RWPE2 (cell line): ENCODE data around the gene LEUTX.
A peak's percentile ranks its signal among the peaks of the same experiment; 100 is the strongest.

Experiments used
- ATAC-seq: fragments of 200-7000 bp; cut with Tn5 transposase; 3 replicates; pipeline ENCODE4 v1.9.1; 2021; ENCODE audit warnings: low read depth
- DNase-seq: peaks from one replicate; pipeline ENCODE4 v3.0.0-alpha.2; 2020; ENCODE audit warnings: low spot score
- H3K27ac ChIP-seq: fragments of 450-650 bp; 2 replicates; pipeline ENCODE4 v1.5.1; 2017; ENCODE audit warnings: mild to moderate bottlenecking; ENCODE audit not compliant: poor library complexity, severe bottlenecking
- H3K27me3 ChIP-seq: fragments of 250-450 bp; sonication (Bioruptor Pico); 2 replicates; pipeline ENCODE4 v1.5.1; 2021; ENCODE audit warnings: mild to moderate bottlenecking, moderate library complexity; ENCODE audit not compliant: insufficient read depth, poor library complexity, severe bottlenecking
- H3K36me3 ChIP-seq: fragments of 250-450 bp; sonication (Bioruptor Pico); 2 replicates; pipeline ENCODE4 v1.5.1; 2020; ENCODE audit warnings: low read depth, mild to moderate bottlenecking, moderate library complexity
- H3K4me1 ChIP-seq: fragments of 250-450 bp; sonication (Bioruptor Pico); 2 replicates; pipeline ENCODE4 v1.5.1; 2021; ENCODE audit warnings: mild to moderate bottlenecking, moderate library complexity; ENCODE audit not compliant: insufficient read depth, poor library complexity, severe bottlenecking
- H3K4me3 ChIP-seq: fragments of 250-450 bp; sonication (Bioruptor Pico); 2 replicates; pipeline ENCODE4 v1.5.1; 2021; ENCODE audit warnings: mild to moderate bottlenecking, moderate library complexity; ENCODE audit not compliant: severe bottlenecking
- H3K9me3 ChIP-seq: fragments of 250-450 bp; sonication (Bioruptor Pico); 2 replicates; pipeline ENCODE4 v1.5.1; 2021; ENCODE audit warnings: mild to moderate bottlenecking, moderate library complexity; ENCODE audit not compliant: severe bottlenecking
- TF ChIP-seq, protein P1 (sequence below): fragments of 450-650 bp; IDR thresholded peaks from one replicate; pipeline ENCODE4 v1.5.1; 2017; ENCODE audit warnings: mild to moderate bottlenecking, moderate library complexity; ENCODE audit not compliant: poor library complexity, severe bottlenecking

LEUTX gene

DNA sequence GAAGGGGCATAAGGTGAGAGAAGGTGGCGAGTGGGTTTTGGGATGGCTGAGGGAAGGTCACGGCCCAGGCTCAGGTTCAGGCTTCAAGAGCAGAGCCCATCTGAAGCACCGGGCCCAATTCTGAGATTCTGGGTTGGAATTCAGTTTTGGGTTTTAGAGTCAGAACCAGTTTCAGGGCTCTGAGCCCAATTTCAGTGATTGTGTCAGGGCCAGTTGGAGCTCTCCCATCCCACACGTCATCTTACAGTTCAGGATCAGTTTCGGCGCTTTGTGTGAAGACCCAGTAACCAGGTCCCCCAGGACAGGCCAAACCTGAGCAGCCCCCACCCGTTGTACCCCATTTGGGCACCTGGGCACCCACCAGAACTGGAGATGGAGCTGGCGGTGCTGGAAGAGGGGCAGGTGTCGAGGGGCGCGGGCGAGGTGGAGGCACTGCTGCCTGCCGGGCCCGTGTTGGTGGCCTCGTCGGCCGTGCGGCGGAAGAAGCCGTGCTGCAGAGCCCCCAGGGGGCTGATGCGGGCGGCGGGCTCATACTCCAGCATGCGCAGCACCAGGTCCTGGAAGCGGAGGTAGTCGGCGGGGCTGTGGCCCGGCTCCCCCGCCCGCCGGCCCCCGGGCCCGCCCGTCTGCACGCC, 47.8 kb downstream of the LEUTX start:
- ATAC-seq = no peak
- TF ChIP-seq, protein P1, sequence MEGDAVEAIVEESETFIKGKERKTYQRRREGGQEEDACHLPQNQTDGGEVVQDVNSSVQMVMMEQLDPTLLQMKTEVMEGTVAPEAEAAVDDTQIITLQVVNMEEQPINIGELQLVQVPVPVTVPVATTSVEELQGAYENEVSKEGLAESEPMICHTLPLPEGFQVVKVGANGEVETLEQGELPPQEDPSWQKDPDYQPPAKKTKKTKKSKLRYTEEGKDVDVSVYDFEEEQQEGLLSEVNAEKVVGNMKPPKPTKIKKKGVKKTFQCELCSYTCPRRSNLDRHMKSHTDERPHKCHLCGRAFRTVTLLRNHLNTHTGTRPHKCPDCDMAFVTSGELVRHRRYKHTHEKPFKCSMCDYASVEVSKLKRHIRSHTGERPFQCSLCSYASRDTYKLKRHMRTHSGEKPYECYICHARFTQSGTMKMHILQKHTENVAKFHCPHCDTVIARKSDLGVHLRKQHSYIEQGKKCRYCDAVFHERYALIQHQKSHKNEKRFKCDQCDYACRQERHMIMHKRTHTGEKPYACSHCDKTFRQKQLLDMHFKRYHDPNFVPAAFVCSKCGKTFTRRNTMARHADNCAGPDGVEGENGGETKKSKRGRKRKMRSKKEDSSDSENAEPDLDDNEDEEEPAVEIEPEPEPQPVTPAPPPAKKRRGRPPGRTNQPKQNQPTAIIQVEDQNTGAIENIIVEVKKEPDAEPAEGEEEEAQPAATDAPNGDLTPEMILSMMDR = no peak
- no peaks in the 10 kb centered on the region for H3K9me3 ChIP-seq
- H3K4me3 ChIP-seq = no peak overlapping the region
- H3K36me3 ChIP-seq = peaks cover 27% of the 10 kb centered on the region
- no peaks in the 10 kb centered on the region for H3K4me1 ChIP-seq
- no peak for DNase-seq
- no peaks in the 10 kb centered on the region for H3K27me3 ChIP-seq
- no peak overlapping the region for H3K27ac ChIP-seq

DNA sequence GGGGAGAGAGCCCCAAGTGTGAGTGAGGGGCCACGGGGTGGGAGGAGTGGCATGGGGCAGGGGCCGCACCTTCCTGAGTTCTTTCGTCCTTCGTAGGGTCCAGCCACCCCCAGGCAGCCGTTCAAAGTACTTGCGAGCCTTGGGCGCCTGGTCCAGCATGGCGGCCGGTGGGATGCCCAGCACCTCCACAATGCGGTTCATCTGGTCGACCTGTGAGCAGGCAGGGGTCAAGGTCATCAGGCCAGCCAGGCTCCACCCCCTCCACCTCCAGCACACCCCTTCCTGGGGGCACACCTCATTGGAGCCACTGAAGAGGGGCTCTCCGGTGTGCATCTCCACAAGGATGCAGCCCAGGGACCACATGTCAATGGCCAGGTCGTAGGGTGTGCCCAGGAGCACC, 48.6 kb downstream of the LEUTX start:
- TF ChIP-seq, protein P1 = no peak

DNA sequence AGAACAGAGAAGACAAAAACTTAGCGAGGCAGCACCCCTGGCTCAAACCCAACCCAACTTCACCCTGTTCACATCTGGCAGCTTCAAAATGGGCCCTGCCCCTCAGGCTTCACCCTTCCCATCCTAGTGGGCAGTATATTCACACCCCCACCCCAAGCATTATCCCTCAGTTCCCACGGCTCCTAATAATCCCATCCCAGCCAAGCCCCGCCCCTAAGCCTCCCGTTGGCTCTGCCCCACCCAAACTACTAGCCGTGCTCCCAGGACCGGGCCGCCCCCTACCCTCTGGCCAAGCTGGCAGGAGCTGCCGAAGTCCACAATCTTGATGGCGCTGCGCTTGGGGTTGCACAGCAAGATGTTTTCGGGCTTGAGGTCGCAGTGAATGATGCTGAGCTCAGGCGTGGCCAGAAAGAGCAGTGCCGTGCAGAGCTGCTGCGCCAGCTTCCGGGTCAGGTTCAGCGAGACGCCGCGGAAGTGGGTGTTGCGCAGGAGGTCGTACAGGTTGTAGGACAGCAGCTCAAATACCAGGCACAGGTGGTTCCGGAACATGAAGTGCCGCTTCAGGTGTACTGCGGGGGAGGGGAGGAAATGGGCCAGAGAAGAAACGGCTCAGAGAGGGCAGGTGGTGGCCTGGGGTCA, 49.5 kb downstream of the LEUTX start:
- H3K36me3 ChIP-seq = peaks cover 27% of the 10 kb centered on the region
- ATAC-seq (no peak), DNase-seq (peak; percentile 45)
- H3K27me3 ChIP-seq = no peaks in the 10 kb centered on the region
- H3K4me3 ChIP-seq = no peak overlapping the region
- H3K9me3 ChIP-seq = no peaks in the 10 kb centered on the region
- TF ChIP-seq, protein P1 = no peak
- H3K27ac ChIP-seq = no peak overlapping the region
- no peaks in the 10 kb centered on the region for H3K4me1 ChIP-seq

More for the DNA sequence above, 48.6 kb downstream of the LEUTX start:
- no peak overlapping the region for H3K4me3 ChIP-seq
- H3K36me3 ChIP-seq = peaks cover 27% of the 10 kb centered on the region
- no peaks in the 10 kb centered on the region for H3K4me1 ChIP-seq
- DNase-seq (peak; percentile 51), ATAC-seq (no peak)
- no peaks in the 10 kb centered on the region for H3K27me3 ChIP-seq
- no peak overlapping the region for H3K27ac ChIP-seq
- H3K9me3 ChIP-seq = no peaks in the 10 kb centered on the region

DNA sequence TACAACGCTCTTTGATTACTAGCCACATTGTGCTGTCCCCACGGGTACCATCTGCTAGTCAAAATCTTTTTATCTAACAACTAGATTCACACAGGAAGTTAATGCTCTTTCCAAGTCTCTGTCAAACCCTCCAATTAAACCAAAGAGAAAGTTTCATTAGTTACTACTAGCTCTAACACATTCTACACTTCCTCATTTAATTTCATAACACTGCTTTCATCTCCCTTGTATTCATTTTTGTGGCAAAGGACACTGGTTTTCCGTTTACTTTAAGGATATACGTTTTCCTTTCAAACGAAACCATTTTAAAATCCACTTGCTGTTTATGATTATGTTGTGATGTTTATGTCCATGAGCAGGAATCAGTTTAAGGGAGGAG, 50.0 kb downstream of the LEUTX start:
- Histone ChIP-seq H3K9me3 (no peaks in the 10 kb centered on the region), H3K4me3 (no peak overlapping the region), H3K27me3 (no peaks in the 10 kb centered on the region), H3K36me3 (peaks cover 27% of the 10 kb centered on the region), H3K27ac (no peak overlapping the region), H3K4me1 (no peaks in the 10 kb centered on the region)
- TF ChIP-seq, protein P1 = no peak
- DNase-seq (no peak), ATAC-seq (no peak)

DNA sequence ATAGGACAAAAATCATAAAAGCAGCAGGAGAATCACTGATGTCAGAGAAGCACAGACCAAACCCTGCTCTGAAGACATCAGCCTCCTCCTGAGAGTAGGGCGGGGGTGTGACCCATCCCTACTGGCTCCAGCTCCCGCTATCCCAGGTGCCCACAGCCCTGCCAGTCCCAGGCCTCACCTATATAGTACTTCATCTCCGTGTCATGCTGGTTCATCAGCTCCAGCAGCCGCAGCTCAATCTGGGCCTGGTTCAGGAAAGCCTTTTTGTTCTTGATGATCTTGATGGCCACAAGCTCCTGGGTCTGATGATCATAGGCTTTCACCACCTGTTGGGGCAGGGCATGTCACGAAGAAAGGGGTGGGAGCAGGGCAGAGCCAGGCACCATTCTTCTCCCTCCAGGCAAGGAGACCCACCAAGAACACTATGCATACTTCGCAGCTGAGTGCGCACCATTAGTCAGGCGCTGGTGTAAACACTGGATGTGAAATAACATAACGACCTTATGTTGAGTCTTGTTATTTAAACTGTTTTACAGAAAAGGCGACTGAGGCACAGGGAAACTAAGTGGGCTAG, 51.1 kb downstream of the LEUTX start:
- Histone ChIP-seq H3K27me3 (no peaks in the 10 kb centered on the region), H3K9me3 (no peaks in the 10 kb centered on the region), H3K4me3 (no peak overlapping the region), H3K4me1 (no peaks in the 10 kb centered on the region), H3K27ac (no peak overlapping the region), H3K36me3 (peaks cover 34% of the 10 kb centered on the region)
- TF ChIP-seq, protein P1 = no peak
- DNase-seq (peak; percentile 29), ATAC-seq (no peak)
